Astrocyte of the cerebellum (primary cell): ENCODE results near the gene KANK4.

Experiments used
- DNase-seq: peaks from one replicate; pipeline ENCODE4 v3.0.0-alpha.2; 2011; ENCODE audit warnings: low read depth
- H3K4me3 ChIP-seq: 2 replicates; pipeline ENCODE4 v1.5.1; 2011; ENCODE audit warnings: mild to moderate bottlenecking, low read depth, low read length, moderate library complexity
- in situ Hi-C: cut with HindIII; loops from 2 replicates; pipeline ENCODE4 v1.10.0; 2017; ENCODE audit warnings: low sequenced_read_pairs
- TF ChIP-seq, protein P1 (sequence below): IDR thresholded peaks from 2 replicates; pipeline ENCODE4 v1.5.1; 2012; ENCODE audit warnings: low read length, low read depth, moderate library complexity, mild to moderate bottlenecking; ENCODE audit errors: missing control alignments

The KANK4 gene

DNA sequence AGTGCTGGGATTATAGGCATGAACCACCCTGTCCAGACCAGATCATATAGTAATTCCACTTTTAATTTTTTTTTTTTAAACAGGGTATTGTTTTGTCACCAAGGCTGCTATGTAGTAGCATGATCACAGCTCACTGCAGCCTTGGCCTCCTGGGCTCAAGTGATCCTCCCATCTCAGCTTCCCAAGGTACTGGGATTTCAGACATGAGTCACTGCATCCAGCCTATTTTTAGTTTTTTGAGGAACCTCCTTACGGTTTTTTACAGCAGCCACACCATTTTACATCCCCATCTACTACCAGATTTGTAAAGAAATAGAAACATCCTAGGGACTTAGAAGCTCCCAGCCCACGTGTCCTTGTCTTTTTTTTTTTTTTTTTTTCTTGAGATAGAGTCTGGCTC lies 100.6 kb downstream of the KANK4 start:
- DNase-seq: no peak
- H3K4me3 ChIP-seq: no peak overlapping the region
- TF ChIP-seq, protein P1, sequence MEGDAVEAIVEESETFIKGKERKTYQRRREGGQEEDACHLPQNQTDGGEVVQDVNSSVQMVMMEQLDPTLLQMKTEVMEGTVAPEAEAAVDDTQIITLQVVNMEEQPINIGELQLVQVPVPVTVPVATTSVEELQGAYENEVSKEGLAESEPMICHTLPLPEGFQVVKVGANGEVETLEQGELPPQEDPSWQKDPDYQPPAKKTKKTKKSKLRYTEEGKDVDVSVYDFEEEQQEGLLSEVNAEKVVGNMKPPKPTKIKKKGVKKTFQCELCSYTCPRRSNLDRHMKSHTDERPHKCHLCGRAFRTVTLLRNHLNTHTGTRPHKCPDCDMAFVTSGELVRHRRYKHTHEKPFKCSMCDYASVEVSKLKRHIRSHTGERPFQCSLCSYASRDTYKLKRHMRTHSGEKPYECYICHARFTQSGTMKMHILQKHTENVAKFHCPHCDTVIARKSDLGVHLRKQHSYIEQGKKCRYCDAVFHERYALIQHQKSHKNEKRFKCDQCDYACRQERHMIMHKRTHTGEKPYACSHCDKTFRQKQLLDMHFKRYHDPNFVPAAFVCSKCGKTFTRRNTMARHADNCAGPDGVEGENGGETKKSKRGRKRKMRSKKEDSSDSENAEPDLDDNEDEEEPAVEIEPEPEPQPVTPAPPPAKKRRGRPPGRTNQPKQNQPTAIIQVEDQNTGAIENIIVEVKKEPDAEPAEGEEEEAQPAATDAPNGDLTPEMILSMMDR: no peak
- in situ Hi-C loops: no loop called here

DNA sequence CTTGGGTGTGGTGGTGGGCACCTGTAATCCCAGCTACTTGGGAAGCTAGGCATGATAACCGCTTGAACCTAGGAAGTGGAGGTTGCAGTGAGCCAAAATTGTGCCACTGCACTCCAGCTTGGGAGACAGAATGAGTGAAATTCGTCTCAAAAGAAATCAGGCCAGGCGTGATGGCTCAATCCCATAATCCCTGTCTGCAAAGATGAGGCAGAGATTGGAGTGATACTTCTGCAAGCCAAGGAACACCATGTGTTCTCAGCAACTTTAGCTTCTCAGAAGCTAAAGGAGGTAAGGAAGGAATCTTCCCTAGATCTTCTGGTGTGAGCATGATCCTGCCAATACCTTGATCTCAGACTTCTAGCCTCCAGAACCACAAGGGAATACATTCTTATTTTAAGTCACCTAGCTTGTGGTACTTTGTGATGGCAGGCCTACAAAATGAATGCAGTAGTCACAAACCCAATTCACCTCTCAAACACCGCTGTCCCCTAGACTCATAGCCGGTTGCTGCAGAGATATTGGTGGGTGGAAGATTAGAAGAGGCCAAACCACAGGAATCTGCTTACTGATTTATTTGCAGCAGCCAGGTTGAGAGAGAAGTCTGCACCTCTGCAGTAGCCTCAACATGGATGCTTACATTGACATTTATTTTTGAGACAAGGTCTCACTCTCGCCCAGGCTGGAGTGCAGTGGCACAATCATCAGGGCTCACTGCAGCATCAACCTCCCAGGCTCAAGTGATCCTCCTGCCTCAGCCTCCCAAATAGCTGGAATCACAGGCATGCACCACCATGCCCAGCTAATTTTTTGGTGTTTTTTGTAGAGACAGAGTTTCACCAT lies 105.9 kb downstream of the KANK4 start:
- DNase-seq: no peak
- TF ChIP-seq, protein P1: no peak
- in situ Hi-C loops: no loop called here
- H3K4me3 ChIP-seq: no peak overlapping the region

DNA sequence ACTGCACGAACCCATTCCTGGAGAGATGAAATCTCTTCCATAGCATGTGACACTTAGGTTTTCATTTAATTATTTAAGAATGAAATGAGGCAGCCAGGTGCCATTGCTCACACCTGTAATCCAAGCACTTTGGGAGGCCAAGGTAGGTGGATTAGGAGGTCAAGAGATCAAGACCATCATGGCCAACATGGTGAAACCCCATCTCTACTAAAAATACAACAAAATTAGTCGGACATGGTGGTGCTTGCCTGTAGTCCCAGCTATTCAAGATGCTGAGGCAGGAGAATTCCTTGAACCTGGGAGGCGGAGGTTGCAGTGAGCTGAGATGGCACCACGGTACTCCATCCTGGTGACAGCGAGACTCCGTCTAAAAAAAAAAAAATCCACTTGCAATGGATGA lies 106.8 kb downstream of the KANK4 start:
- in situ Hi-C loops: no loop called here
- TF ChIP-seq, protein P1: no peak
- no peak overlapping the region for H3K4me3 ChIP-seq
- DNase-seq: no peak

DNA sequence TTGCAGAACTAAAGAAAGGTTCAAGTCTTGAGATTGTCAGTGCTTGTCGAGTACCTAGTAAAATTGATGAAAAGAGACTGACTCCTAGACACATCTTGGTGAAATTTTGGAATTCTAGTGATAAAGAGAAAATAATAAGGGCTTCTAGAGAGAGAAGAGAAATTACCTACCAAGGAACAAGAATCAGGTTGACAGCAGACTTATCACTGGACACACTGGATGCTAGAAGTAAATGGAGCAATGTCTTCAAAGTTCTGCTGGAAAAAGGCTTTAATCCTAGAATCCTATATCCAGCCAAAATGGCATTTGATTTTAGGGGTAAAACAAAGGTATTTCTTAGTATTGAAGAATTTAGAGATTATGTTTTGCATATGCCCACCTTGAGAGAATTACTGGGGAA lies 108.3 kb downstream of the KANK4 start:
- in situ Hi-C loops: no loop called here
- TF ChIP-seq, protein P1: no peak
- no peak for DNase-seq
- H3K4me3 ChIP-seq: no peak overlapping the region

DNA sequence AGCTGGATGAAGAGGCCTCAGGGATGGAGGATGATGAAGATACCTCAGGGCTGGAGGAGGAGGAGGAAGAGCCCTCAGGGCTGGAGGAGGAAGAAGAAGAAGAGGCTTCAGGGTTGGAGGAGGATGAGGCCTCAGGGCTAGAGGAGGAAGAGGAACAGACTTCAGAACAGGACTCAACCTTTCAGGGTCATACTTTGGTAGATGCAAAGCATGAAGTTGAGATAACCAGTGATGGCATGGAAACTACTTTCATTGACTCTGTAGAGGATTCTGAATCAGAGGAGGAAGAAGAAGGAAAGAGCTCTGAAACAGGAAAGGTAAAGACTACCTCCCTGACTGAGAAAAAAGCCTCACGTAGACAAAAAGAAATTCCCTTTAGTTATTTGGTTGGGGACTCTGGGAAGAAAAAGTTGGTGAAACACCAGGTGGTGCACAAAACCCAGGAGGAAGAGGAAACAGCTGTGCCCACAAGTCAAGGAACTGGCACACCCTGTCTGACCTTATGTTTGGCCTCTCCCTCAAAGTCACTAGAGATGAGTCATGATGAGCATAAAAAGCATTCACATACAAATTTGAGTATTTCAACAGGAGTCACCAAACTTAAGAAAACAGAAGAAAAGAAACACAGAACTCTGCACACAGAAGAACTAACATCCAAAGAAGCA lies 109.2 kb downstream of the KANK4 start:
- in situ Hi-C loops: no loop called here
- no peak overlapping the region for H3K4me3 ChIP-seq
- no peak for DNase-seq
- TF ChIP-seq, protein P1: no peak

DNA sequence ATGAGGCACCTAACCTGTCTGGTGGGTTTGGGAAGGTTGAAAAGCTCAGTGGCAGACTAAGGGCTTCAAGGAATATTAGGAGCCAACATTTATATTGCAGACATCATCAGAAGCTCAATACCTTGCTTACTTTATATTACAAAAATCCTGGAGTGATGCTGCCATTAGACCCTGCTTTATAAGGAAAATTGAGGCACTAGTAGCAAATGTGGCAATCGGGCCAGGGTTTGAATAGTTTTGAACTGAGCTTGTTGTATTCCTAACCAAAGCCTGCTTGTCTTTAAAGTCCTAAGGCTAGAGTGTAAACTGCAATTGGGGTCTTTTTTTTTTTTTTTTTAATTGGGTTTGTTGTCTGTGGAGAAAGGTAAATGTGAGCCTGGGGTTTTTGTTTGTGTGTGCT lies 110.3 kb downstream of the KANK4 start:
- DNase-seq: no peak
- in situ Hi-C loops: no loop called here
- TF ChIP-seq, protein P1: no peak
- H3K4me3 ChIP-seq: no peak overlapping the region
